Upper lobe of left lung (tissue), 6 donors: ENCODE measurements around the gene ZNF621. TPM values are rescaled to one million over a fixed set of nuclear protein-coding genes. Genes with fewer than 3 reads are reported as not detected.

Experiments used
- ATAC-seq, 2 donors: fragments of 200-7000 bp; cut with Tn5 transposase; one replicate each; pipeline ENCODE4 v1.9.1; 2022; ENCODE audit warnings: mild to moderate bottlenecking in 2 of 2, moderate library complexity in 2 of 2; ENCODE audit not compliant: low FRiP score in 2 of 2
- DNase-seq, 2 donors: peaks; one replicate each; pipeline ENCODE4 v3.0.0-alpha.2; 2019 to 2020
- H3K27ac ChIP-seq, 4 donors: fragments of 200-600 bp; sonication (generic); one replicate each; pipeline ENCODE4 v1.5.1; 2016 to 2019
- H3K27me3 ChIP-seq, 4 donors: fragments of 200-600 bp; sonication (generic); one replicate each; pipeline ENCODE4 v1.5.1; 2017 to 2019
- H3K36me3 ChIP-seq, 4 donors: fragments of 200-600 bp; sonication (generic); one replicate each; pipeline ENCODE4 v1.5.1; 2016 to 2019
- H3K4me1 ChIP-seq, 4 donors: fragments of 200-600 bp; sonication (generic); one replicate each; pipeline ENCODE4 v1.5.1; 2018 to 2019
- H3K4me3 ChIP-seq, 4 donors: fragments of 200-600 bp; sonication (generic); one replicate each; pipeline ENCODE4 v1.5.1; 2017 to 2019; ENCODE audit warnings: mild to moderate bottlenecking in 2 of 4, moderate library complexity in 1 of 4
- H3K9me3 ChIP-seq, 4 donors: fragments of 200-600 bp; sonication (generic); one replicate each; pipeline ENCODE4 v1.5.1; 2018 to 2019
- CTCF ChIP-seq, 6 experiments: fragments of 450-650 bp in 4 of 6; fragments of 200-600 bp in 2 of 6; sonication (generic) in 2 of 6; IDR thresholded peaks; one replicate each; pipeline ENCODE4 v1.5.1; 2016 to 2019; ENCODE audit warnings: antibody characterized with exemption in 6 of 6
- EP300 ChIP-seq, 4 donors: sonication (generic); formaldehyde crosslinking; IDR thresholded peaks; one replicate each; pipeline ENCODE4 v1.5.1; 2017; ENCODE audit warnings: antibody characterized with exemption in 4 of 4, control low read depth in 2 of 4
- POLR2A ChIP-seq, 4 donors: fragments of 450-650 bp; IDR thresholded peaks; one replicate each; pipeline ENCODE4 v1.5.1; 2016 to 2017; ENCODE audit warnings: antibody characterized with exemption in 4 of 4, mild to moderate bottlenecking in 2 of 4
- POLR2AphosphoS5 ChIP-seq, 2 donors: sonication (generic); formaldehyde crosslinking; IDR thresholded peaks; one replicate each; pipeline ENCODE4 v1.5.1; 2017; ENCODE audit warnings: antibody characterized with exemption in 2 of 2
- WGBS, 2 donors: methylation state at CpG; one replicate each; pipeline ENCODE4 v1.1.5; 2017 to 2018; 5-methylcytosine and 5-hydroxymethylcytosine counted together
- total RNA-seq, 6 donors: library from RNA; depleted of rRNA in 4 of 6; stranded (reverse); fragments of >200 nt in 4 of 6; gene quantifications; one replicate each; pipeline versions ENCODE4 v1.1.0 to v1.2.1, GENCODE V29; 2016 to 2021
- donor health status: DM: no; HTN: no; CAD: no; lungs with moderate emphysema.
- donor health status: DM: no; HTN: yes; CAD: no; lungs with severe emphysema.

ZNF621 gene
- total RNA-seq, 6 donors from 2014 or later: 14.3 to 39.8 (median 17.6) TPM

GRCh38 chr3:40504636-40505430 is 19.9 kb upstream of the ZNF621 start:
- peak overlapping the region in 3 of 4 donors; percentile 52 to 63 (median 60) for H3K4me3 ChIP-seq
- H3K27ac ChIP-seq: peak overlapping the region in 3 of 4 donors; percentile 76 to 85 (median 79)
- TF ChIP-seq POLR2A (IDR thresholded peaks at IDR 0.05) (no peak), POLR2AphosphoS5 (IDR thresholded peaks at IDR 0.05) (peak; percentile 52 to 85), EP300 (IDR thresholded peaks at IDR 0.05) (peak in 1 of 4 donors; percentile 28), CTCF (IDR thresholded peaks at IDR 0.05) (no peak)
- ATAC-seq (peak; percentile 21 to 50), DNase-seq (peak in 1 of 2 donors; percentile 36)
- WGBS, 2 donors: 60 to 76% methylated on average over 5 of the region's 5 CpGs
- H3K27me3 ChIP-seq: no peaks in the 10 kb centered on the region
- no peaks in the 10 kb centered on the region for H3K9me3 ChIP-seq
- peaks cover 0 to 1% (median 0%) of the 10 kb centered on the region in 4 donors for H3K36me3 ChIP-seq
- peaks cover 9 to 18% (median 12%) of the 10 kb centered on the region in 4 donors for H3K4me1 ChIP-seq

GRCh38 chr3:40505599-40506462 is 18.9 kb upstream of the ZNF621 start, which contains the start of gene ZNF620:
TSS of gene ZNF620 (plus strand) at chr3:40506039. CDS start at chr3:40506353, 314 bp downstream.
- peak; percentile 93 to 94 for ATAC-seq
- 6 to 20% methylated on average over 19 to 41 of the region's 44 CpGs for WGBS, 2 donors
- Histone ChIP-seq H3K9me3 (no peaks in the 10 kb centered on the region), H3K27ac (peak within 1 kb of the TSS; percentile 73 to 85 (median 78)), H3K4me1 (peaks cover 9 to 18% (median 12%) of the 10 kb centered on the region in 4 donors), H3K4me3 (peak within 1 kb of the TSS; percentile 27 to 63 (median 56)), H3K36me3 (peaks cover 0 to 11% (median 5%) of the 10 kb centered on the region in 4 donors), H3K27me3 (no peaks in the 10 kb centered on the region)
- TF ChIP-seq POLR2AphosphoS5 (IDR thresholded peaks at IDR 0.05) (peak; percentile 54 to 69), EP300 (IDR thresholded peaks at IDR 0.05) (peak in 1 of 4 donors; percentile 30), POLR2A (IDR thresholded peaks at IDR 0.05) (peak in 2 of 4 donors; percentile 46 to 72), CTCF (IDR thresholded peaks at IDR 0.05) (peak in 2 of 6 experiments; percentile 29 to 31)
- DNase-seq: peak; percentile 86 to 92

GRCh38 chr3:40511031-40511718 is 13.6 kb upstream of the ZNF621 start:
- 91 to 100% methylated on average over 1 of the region's 1 CpG for WGBS, 2 donors
- Histone ChIP-seq H3K36me3 (peaks cover 5 to 45% (median 27%) of the 10 kb centered on the region in 4 donors), H3K4me3 (no peak overlapping the region), H3K27me3 (no peaks in the 10 kb centered on the region), H3K9me3 (no peaks in the 10 kb centered on the region), H3K27ac (no peak overlapping the region), H3K4me1 (peaks cover 0 to 9% (median 5%) of the 10 kb centered on the region in 4 donors)
- TF ChIP-seq CTCF (IDR thresholded peaks at IDR 0.05) (no peak), POLR2A (IDR thresholded peaks at IDR 0.05) (no peak), POLR2AphosphoS5 (IDR thresholded peaks at IDR 0.05) (no peak), EP300 (IDR thresholded peaks at IDR 0.05) (no peak)
- no peak for ATAC-seq
- DNase-seq: no peak

- TF ChIP-seq CTCF (IDR thresholded peaks at IDR 0.05) (no peak), POLR2A (IDR thresholded peaks at IDR 0.05) (no peak), POLR2AphosphoS5 (IDR thresholded peaks at IDR 0.05) (no peak), EP300 (IDR thresholded peaks at IDR 0.05) (no peak)
- Histone ChIP-seq H3K27ac (no peak overlapping the region), H3K27me3 (no peaks in the 10 kb centered on the region), H3K9me3 (no peaks in the 10 kb centered on the region), H3K36me3 (peaks cover 8 to 38% (median 23%) of the 10 kb centered on the region in 4 donors), H3K4me3 (no peak overlapping the region), H3K4me1 (no peaks in the 10 kb centered on the region)
- DNase-seq: no peak
- WGBS, 2 donors: 92 to 94% methylated on average over 5 of the region's 5 CpGs
- ATAC-seq: no peak
These were observed 8.6 kb upstream of the ZNF621 start for GRCh38 chr3:40516201-40516600.
